ENCODE results near the gene MAP1LC3B2. TPM values are rescaled to one million over a fixed set of nuclear protein-coding genes. Genes with fewer than 3 reads are reported as not detected.

Gene MAP1LC3B2
- total RNA-seq, 1 donor from 2014 or later, result 5.8 TPM

DNA sequence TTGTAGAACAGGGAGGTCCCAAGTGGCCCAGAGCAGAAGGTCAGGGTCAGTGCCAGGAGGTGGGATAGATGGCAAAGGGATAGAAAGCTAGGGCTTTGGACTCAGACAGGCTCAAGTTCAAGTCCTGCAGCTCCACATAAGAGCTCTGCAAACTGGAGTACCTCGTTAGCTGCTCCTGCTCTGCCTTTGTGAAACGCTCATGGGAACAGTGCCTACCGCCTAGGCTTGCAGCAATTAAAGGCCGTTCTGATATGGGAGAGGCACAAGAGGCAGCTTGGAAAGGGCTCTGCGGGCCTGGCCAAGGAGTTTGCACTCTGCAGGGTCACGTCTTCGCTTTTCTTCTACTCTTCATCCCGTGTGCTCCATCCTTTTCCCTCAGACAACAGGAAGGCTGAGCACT, 54.1 kb downstream of the MAP1LC3B2 start:
- Histone ChIP-seq H3K4me3 (ENCODE audit: insufficient read depth, low read depth, low read length) (no peak overlapping the region), H3K27ac (ENCODE audit: low read depth, low read length) (no peak overlapping the region), H3K79me2 (ENCODE audit: insufficient read depth, low read length) (no peaks in the 10 kb centered on the region), H2AFZ (ENCODE audit: low read depth, low read length) (no peak overlapping the region), H4K20me1 (ENCODE audit: insufficient read depth, low read length) (no peaks in the 10 kb centered on the region), H3K9ac (ENCODE audit: low read length) (no peak overlapping the region), H3K4me1 (ENCODE audit: insufficient read depth, low read length) (no peaks in the 10 kb centered on the region), H3K27me3 (ENCODE audit: insufficient read depth, low read length) (no peaks in the 10 kb centered on the region), H3K36me3 (ENCODE audit: insufficient read depth, low read length) (no peaks in the 10 kb centered on the region), H3K9me3 (ENCODE audit: insufficient read depth, low read depth, low read length) (no peaks in the 10 kb centered on the region), H3K4me2 (ENCODE audit: low read length) (no peak overlapping the region)
- DNase-seq (ENCODE audit: low read depth) (no peak), FAIRE-seq (no peak)
- Mint-ChIP-seq H3K4me1 (ENCODE audit: low read depth, unreplicated experiment) (no peaks in the 10 kb centered on the region), H3K36me3 (ENCODE audit: low read depth, unreplicated experiment) (no peaks in the 10 kb centered on the region), H3K27ac (ENCODE audit: unreplicated experiment) (no peak overlapping the region), H3K9me3 (ENCODE audit: unreplicated experiment) (peaks cover 5% of the 10 kb centered on the region), H3K4me3 (ENCODE audit: unreplicated experiment) (no peak overlapping the region), H3K27me3 (ENCODE audit: low read depth, unreplicated experiment) (peaks cover 4% of the 10 kb centered on the region)
- TF ChIP-seq EZH2 (IDR thresholded peaks at IDR 0.05; ENCODE audit: insufficient read depth, low read length), result no peak
- TF ChIP-seq, protein P1, sequence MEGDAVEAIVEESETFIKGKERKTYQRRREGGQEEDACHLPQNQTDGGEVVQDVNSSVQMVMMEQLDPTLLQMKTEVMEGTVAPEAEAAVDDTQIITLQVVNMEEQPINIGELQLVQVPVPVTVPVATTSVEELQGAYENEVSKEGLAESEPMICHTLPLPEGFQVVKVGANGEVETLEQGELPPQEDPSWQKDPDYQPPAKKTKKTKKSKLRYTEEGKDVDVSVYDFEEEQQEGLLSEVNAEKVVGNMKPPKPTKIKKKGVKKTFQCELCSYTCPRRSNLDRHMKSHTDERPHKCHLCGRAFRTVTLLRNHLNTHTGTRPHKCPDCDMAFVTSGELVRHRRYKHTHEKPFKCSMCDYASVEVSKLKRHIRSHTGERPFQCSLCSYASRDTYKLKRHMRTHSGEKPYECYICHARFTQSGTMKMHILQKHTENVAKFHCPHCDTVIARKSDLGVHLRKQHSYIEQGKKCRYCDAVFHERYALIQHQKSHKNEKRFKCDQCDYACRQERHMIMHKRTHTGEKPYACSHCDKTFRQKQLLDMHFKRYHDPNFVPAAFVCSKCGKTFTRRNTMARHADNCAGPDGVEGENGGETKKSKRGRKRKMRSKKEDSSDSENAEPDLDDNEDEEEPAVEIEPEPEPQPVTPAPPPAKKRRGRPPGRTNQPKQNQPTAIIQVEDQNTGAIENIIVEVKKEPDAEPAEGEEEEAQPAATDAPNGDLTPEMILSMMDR (IDR thresholded peaks at IDR 0.05; ENCODE audit: insufficient read depth, low read depth, low read length), result no peak

DNA sequence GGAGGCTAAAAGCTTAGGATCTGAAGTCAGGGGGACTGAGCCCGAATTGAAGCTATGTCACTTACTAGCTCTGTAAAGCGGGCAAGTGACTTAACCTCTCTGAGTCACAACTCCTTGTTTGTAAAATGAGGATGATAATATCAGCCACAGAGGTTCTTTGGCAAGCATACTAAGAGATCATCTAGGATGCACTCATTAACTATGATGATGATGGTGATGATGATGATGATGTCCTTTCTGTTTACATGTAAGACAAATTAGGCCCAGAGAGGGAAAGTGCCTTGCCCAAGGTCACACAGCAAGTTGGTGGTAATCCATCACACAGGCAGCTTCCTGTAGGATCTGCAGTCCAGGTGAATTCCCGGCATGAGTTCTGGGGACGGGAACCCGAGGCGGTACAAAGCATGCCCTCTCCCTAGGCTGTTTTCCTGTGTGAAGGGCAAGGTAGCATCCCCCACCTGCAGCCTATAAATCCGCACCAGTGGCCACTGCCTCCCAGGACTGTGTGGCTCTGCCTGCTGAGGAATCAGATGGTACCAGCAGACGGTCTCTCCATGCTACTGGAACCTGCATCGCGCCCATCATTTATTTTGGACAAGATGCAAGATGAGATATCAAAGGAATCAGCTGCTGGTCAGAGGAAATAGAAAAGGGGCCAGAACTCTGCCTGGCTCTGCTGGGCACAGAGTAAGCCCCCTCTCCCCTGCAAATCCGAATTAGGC, 55.2 kb downstream of the MAP1LC3B2 start:
- Histone ChIP-seq H4K20me1 (ENCODE audit: insufficient read depth, low read length) (no peaks in the 10 kb centered on the region), H3K79me2 (ENCODE audit: insufficient read depth, low read length) (no peaks in the 10 kb centered on the region), H3K27ac (ENCODE audit: low read depth, low read length) (no peak overlapping the region), H3K4me3 (ENCODE audit: insufficient read depth, low read depth, low read length) (no peak overlapping the region), H3K36me3 (ENCODE audit: insufficient read depth, low read length) (no peaks in the 10 kb centered on the region), H3K9me3 (ENCODE audit: insufficient read depth, low read depth, low read length) (no peaks in the 10 kb centered on the region), H3K4me2 (ENCODE audit: low read length) (no peak overlapping the region), H3K9ac (ENCODE audit: low read length) (no peak overlapping the region), H3K4me1 (ENCODE audit: insufficient read depth, low read length) (no peaks in the 10 kb centered on the region), H2AFZ (ENCODE audit: low read depth, low read length) (no peak overlapping the region), H3K27me3 (ENCODE audit: insufficient read depth, low read length) (no peaks in the 10 kb centered on the region)
- FAIRE-seq, result no peak
- TF ChIP-seq, protein P1 (IDR thresholded peaks at IDR 0.05; ENCODE audit: insufficient read depth, low read depth, low read length), result no peak
- no peak for TF ChIP-seq EZH2 (IDR thresholded peaks at IDR 0.05; ENCODE audit: insufficient read depth, low read length)
- peaks cover 5% of the 10 kb centered on the region for H3K27me3 Mint-ChIP-seq (ENCODE audit: low read depth, unreplicated experiment)
- DNase-seq (ENCODE audit: low read depth), result no peak
- H3K9me3 Mint-ChIP-seq (ENCODE audit: unreplicated experiment), result peaks cover 8% of the 10 kb centered on the region
- no peak overlapping the region for H3K4me3 Mint-ChIP-seq (ENCODE audit: unreplicated experiment)
- no peak overlapping the region for H3K27ac Mint-ChIP-seq (ENCODE audit: unreplicated experiment)
- H3K4me1 Mint-ChIP-seq (ENCODE audit: low read depth, unreplicated experiment), result no peaks in the 10 kb centered on the region
- no peaks in the 10 kb centered on the region for H3K36me3 Mint-ChIP-seq (ENCODE audit: low read depth, unreplicated experiment)

DNA sequence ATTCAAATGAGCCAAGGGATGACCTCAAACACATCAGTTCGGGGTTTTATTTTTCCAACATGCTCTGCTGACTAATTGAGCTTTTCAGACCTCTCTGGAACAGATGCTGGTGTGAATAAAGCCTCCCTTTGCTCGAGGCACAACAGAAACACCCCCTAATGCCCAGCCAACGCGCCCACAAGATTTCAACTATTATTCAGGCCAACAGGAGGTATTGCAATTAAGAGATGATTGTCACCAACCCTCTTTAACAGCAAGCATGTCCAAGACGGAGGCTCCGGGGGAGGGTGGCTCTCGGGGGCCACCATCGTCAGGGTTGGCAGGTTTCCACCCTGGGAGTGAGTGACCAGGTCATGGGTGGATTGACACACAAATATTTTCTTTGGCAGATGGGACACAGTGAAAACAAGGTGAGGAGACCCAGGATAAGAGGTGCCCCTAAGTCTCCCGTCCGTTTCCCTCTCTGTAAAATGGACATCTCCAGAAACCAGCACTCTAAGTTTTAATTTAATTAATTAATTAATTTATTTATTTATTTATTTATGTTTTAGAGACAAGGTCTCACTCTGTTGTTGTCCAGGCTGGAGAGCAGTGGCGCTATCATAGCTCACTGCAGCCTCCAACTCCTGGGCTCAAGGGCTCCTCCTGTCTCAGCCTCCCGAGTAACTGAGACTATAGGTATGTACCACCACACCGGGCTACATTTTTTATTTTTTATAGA, 56.1 kb downstream of the MAP1LC3B2 start:
- H3K4me1 Mint-ChIP-seq (ENCODE audit: low read depth, unreplicated experiment), result peaks cover 2% of the 10 kb centered on the region
- DNase-seq (ENCODE audit: low read depth), result no peak
- Histone ChIP-seq H2AFZ (ENCODE audit: low read depth, low read length) (no peak overlapping the region), H3K27ac (ENCODE audit: low read depth, low read length) (no peak overlapping the region), H3K4me1 (ENCODE audit: insufficient read depth, low read length) (no peaks in the 10 kb centered on the region), H3K4me2 (ENCODE audit: low read length) (no peak overlapping the region), H3K27me3 (ENCODE audit: insufficient read depth, low read length) (no peaks in the 10 kb centered on the region), H3K9ac (ENCODE audit: low read length) (no peak overlapping the region), H3K36me3 (ENCODE audit: insufficient read depth, low read length) (no peaks in the 10 kb centered on the region), H3K9me3 (ENCODE audit: insufficient read depth, low read depth, low read length) (no peaks in the 10 kb centered on the region), H3K79me2 (ENCODE audit: insufficient read depth, low read length) (no peaks in the 10 kb centered on the region), H4K20me1 (ENCODE audit: insufficient read depth, low read length) (no peaks in the 10 kb centered on the region), H3K4me3 (ENCODE audit: insufficient read depth, low read depth, low read length) (no peak overlapping the region)
- H3K27ac Mint-ChIP-seq (ENCODE audit: unreplicated experiment), result no peak overlapping the region
- peaks cover 8% of the 10 kb centered on the region for H3K9me3 Mint-ChIP-seq (ENCODE audit: unreplicated experiment)
- FAIRE-seq, result no peak
- TF ChIP-seq, protein P1 (IDR thresholded peaks at IDR 0.05; ENCODE audit: insufficient read depth, low read depth, low read length), result no peak
- no peak for TF ChIP-seq EZH2 (IDR thresholded peaks at IDR 0.05; ENCODE audit: insufficient read depth, low read length)
- H3K4me3 Mint-ChIP-seq (ENCODE audit: unreplicated experiment), result no peak overlapping the region
- H3K36me3 Mint-ChIP-seq (ENCODE audit: low read depth, unreplicated experiment), result no peaks in the 10 kb centered on the region
- H3K27me3 Mint-ChIP-seq (ENCODE audit: low read depth, unreplicated experiment), result peaks cover 7% of the 10 kb centered on the region
